22Rv1 (cell line): Measurements from ENCODE around the gene GPR142.

Experiments used
- H3K27ac ChIP-seq: fragments of 450-650 bp; 2 replicates; pipeline ENCODE4 v1.5.1; 2017
- CTCF ChIP-seq: fragments of 450-650 bp; IDR thresholded peaks from 2 replicates; pipeline ENCODE4 v1.5.1; 2017; ENCODE audit warnings: mild to moderate bottlenecking
- ZFX ChIP-seq: fragments of 450-650 bp; IDR thresholded peaks from 2 replicates; pipeline ENCODE4 v1.6.1; 2017; ENCODE audit warnings: antibody characterized with exemption, borderline replicate concordance

Gene GPR142

GRCh38 chr17:74329378-74329777 lies 37.9 kb upstream of the GPR142 start:
- no peak for TF ChIP-seq CTCF
- no peak for TF ChIP-seq ZFX

GRCh38 chr17:74330446-74330845 lies 36.9 kb upstream of the GPR142 start:
- no peak overlapping the region for H3K27ac ChIP-seq

More at GRCh38 chr17:74329378-74329777, 37.9 kb upstream of the GPR142 start:
- H3K27ac ChIP-seq: no peak overlapping the region

GRCh38 chr17:74332017-74332650 lies 35.2 kb upstream of the GPR142 start:
- TF ChIP-seq CTCF (no peak), ZFX (no peak)
- no peak overlapping the region for H3K27ac ChIP-seq

More at GRCh38 chr17:74330446-74330845, 36.9 kb upstream of the GPR142 start:
- TF ChIP-seq CTCF (no peak), ZFX (no peak)

GRCh38 chr17:74332763-74333283 lies 34.5 kb upstream of the GPR142 start:
- TF ChIP-seq CTCF (no peak), ZFX (no peak)
- H3K27ac ChIP-seq: no peak overlapping the region

GRCh38 chr17:74334393-74335039 lies 32.8 kb upstream of the GPR142 start:
- TF ChIP-seq ZFX (no peak), CTCF (no peak)
- H3K27ac ChIP-seq: no peak overlapping the region

- no peak overlapping the region for H3K27ac ChIP-seq
- TF ChIP-seq CTCF (no peak), ZFX (no peak)
These were observed 31.7 kb upstream of the GPR142 start for GRCh38 chr17:74335529-74336062.

GRCh38 chr17:74336307-74336706 lies 31.0 kb upstream of the GPR142 start:
- TF ChIP-seq CTCF (no peak), ZFX (no peak)
- H3K27ac ChIP-seq: no peak overlapping the region
